HEK293 (cell line): Measurements from ENCODE around the gene ZNF772.
A peak's percentile ranks its signal among the peaks of the same experiment; 100 is the strongest.
"Not testable (repeated sequence)": the region's sequence is repeated elsewhere in the genome, so short reads cannot be mapped to it uniquely, and the experiment has no call there.

ENCODE experiments used
- CTCF ChIA-PET: fragments of 350-600 bp; formaldehyde crosslinking; extraction: SDS; loops from one replicate; lab custom pipeline; 2021; ENCODE audit warnings: antibody characterized with exemption; lab: Yijun Ruan, JAX
- POLR2A ChIA-PET: fragments of 300-600 bp; formaldehyde crosslinking; extraction: SDS; loops from one replicate; lab custom pipeline; 2020; ENCODE audit warnings: antibody characterized with exemption, inconsistent platforms; lab: Yijun Ruan, JAX
- H3K27ac ChIP-seq: fragments of 200-500 bp; sonication (Bioruptor generic); 2 replicates; pipeline ENCODE4 v1.5.1; 2014; ENCODE audit warnings: low read depth, low read length, control low read depth, inconsistent platforms; ENCODE audit errors: extremely low read depth
- H3K36me3 ChIP-seq, 2 experiments: fragments of 200-500 bp in 1 of 2; sonication (Bioruptor generic) in 1 of 2; 1 replicate in 1 of 2; 2 replicates in 1 of 2; pipeline ENCODE4 v1.5.1; 2014 to 2017; ENCODE audit warnings: inconsistent platforms in 2 of 2, low read length in 2 of 2; ENCODE audit not compliant: control insufficient read depth in 2 of 2, insufficient read depth in 1 of 2
- H3K4me1 ChIP-seq: fragments of 200-500 bp; sonication (Bioruptor generic); 2 replicates; pipeline ENCODE4 v1.5.1; 2014; ENCODE audit warnings: mild to moderate bottlenecking, low read length, inconsistent platforms; ENCODE audit not compliant: control insufficient read depth, insufficient read depth
- H3K4me3 ChIP-seq: 2 replicates; pipeline ENCODE4 v1.5.1; 2011; ENCODE audit warnings: low read depth, mild to moderate bottlenecking, control low read depth, low read length, moderate library complexity
- H3K9me3 ChIP-seq: fragments of 200-500 bp; sonication (Bioruptor generic); 2 replicates; pipeline ENCODE4 v1.5.1; 2014; ENCODE audit warnings: low read depth, low read length, inconsistent platforms; ENCODE audit not compliant: control insufficient read depth, insufficient read depth
- KLF16 ChIP-seq: fragments of 450-650 bp; formaldehyde crosslinking; IDR thresholded peaks from 2 replicates; pipeline ENCODE4 v1.5.1; 2017; ENCODE audit warnings: missing biosample characterization, missing genetic modification characterization
- KLF8 ChIP-seq: fragments of 450-650 bp; formaldehyde crosslinking; IDR thresholded peaks from 2 replicates; pipeline ENCODE4 v1.5.1; 2016; ENCODE audit warnings: missing biosample characterization, missing genetic modification characterization
- PBX3 ChIP-seq: sonication (generic); formaldehyde crosslinking; IDR thresholded peaks from 2 replicates; pipeline ENCODE4 v1.8.1; 2022; ENCODE audit warnings: mild to moderate bottlenecking, moderate library complexity, missing genetic modification reagents
- PRDM10 ChIP-seq: fragments of 450-650 bp; formaldehyde crosslinking; IDR thresholded peaks from 2 replicates; pipeline ENCODE4 v1.5.1; 2016; ENCODE audit warnings: missing biosample characterization, missing genetic modification characterization
- SP2 ChIP-seq: fragments of 450-650 bp; formaldehyde crosslinking; IDR thresholded peaks from 2 replicates; pipeline ENCODE4 v1.5.1; 2016; ENCODE audit warnings: missing biosample characterization, missing genetic modification characterization
- SP3 ChIP-seq: fragments of 450-650 bp; formaldehyde crosslinking; IDR thresholded peaks from 2 replicates; pipeline ENCODE4 v1.5.1; 2016; ENCODE audit warnings: missing biosample characterization, missing genetic modification characterization
- YY2 ChIP-seq: fragments of 450-650 bp; formaldehyde crosslinking; IDR thresholded peaks from 2 replicates; pipeline ENCODE4 v1.5.1; 2016; ENCODE audit warnings: missing biosample characterization, missing genetic modification characterization
- ZBTB11 ChIP-seq: fragments of 450-650 bp; formaldehyde crosslinking; conservative IDR thresholded peaks from 2 replicates; pipeline ENCODE4 v1.5.1; 2016; ENCODE audit warnings: low read depth, missing biosample characterization, missing genetic modification characterization
- ZBTB17 ChIP-seq: fragments of 450-650 bp; formaldehyde crosslinking; IDR thresholded peaks from 2 replicates; pipeline ENCODE4 v1.5.1; 2016; ENCODE audit warnings: missing biosample characterization, missing genetic modification characterization
- ZBTB20 ChIP-seq: fragments of 450-650 bp; formaldehyde crosslinking; IDR thresholded peaks from 2 replicates; pipeline ENCODE4 v1.5.1; 2016; ENCODE audit warnings: missing biosample characterization, missing genetic modification characterization
- ZBTB26 ChIP-seq: fragments of 450-650 bp; formaldehyde crosslinking; optimal IDR thresholded peaks from 2 replicates; pipeline ENCODE3; 2016; ENCODE audit warnings: missing biosample characterization, mild to moderate bottlenecking, missing genetic modification characterization
- ZNF274 ChIP-seq, 2 experiments: fragments of 200-500 bp in 1 of 2; fragments of 450-650 bp in 1 of 2; sonication (Bioruptor generic) in 1 of 2; formaldehyde crosslinking in 1 of 2; IDR thresholded peaks; 2 replicates each; pipeline versions ENCODE4 v1.5.1 to v1.6.1; 2014 to 2016; ENCODE audit warnings: borderline replicate concordance in 1 of 2, inconsistent platforms in 1 of 2, low read length in 1 of 2, missing biosample characterization in 1 of 2, missing genetic modification characterization in 1 of 2
- ZNF518A ChIP-seq: fragments of 450-650 bp; formaldehyde crosslinking; conservative IDR thresholded peaks from 2 replicates; pipeline ENCODE4 v1.5.1; 2016; ENCODE audit warnings: low read depth, missing biosample characterization, missing genetic modification characterization
- ZNF561 ChIP-seq: fragments of 450-650 bp; IDR thresholded peaks from 2 replicates; pipeline ENCODE4 v1.5.1; 2018; ENCODE audit warnings: missing biosample characterization, missing genetic modification characterization, borderline replicate concordance
- ZNF660 ChIP-seq: fragments of 450-650 bp; IDR thresholded peaks from 2 replicates; pipeline ENCODE4 v1.5.1; 2018; ENCODE audit warnings: missing biosample characterization, mild to moderate bottlenecking, missing genetic modification characterization
- ZNF692 ChIP-seq: fragments of 450-650 bp; formaldehyde crosslinking; IDR thresholded peaks from 2 replicates; pipeline ENCODE4 v1.5.1; 2016; ENCODE audit warnings: missing biosample characterization, missing genetic modification characterization
- ZNF76 ChIP-seq: fragments of 450-650 bp; formaldehyde crosslinking; IDR thresholded peaks from 2 replicates; pipeline ENCODE4; 2016; ENCODE audit warnings: low read depth, missing biosample characterization, missing genetic modification characterization, borderline replicate concordance
- ZXDB ChIP-seq: fragments of 450-650 bp; formaldehyde crosslinking; IDR thresholded peaks from 2 replicates; pipeline ENCODE4 v1.5.1; 2016; ENCODE audit warnings: missing biosample characterization, missing genetic modification characterization

The ZNF772 gene

GRCh38 chr19:57499680-57500395 lies 22.5 kb upstream of the ZNF772 start, which contains the start of gene ZNF773:
TSS of gene ZNF773 (plus strand) at chr19:57499938. CDS start at chr19:57500081, 143 bp downstream.
- Histone ChIP-seq H3K36me3 (peaks cover 25 to 36% of the 10 kb centered on the region in 2 experiments; a peak in 2 of 3 replicates), H3K27ac (peak within 1 kb of the TSS; percentile 85), H3K4me3 (peak within 1 kb of the TSS; percentile 87)
- H3K9me3 ChIP-seq; H3K4me1 ChIP-seq; CTCF ChIA-PET; TF ChIP-seq ZNF274 (IDR thresholded peaks at IDR 0.05; ENCODE audit: low read length): not testable (repeated sequence)
- POLR2A ChIA-PET: interaction anchor here (0.5 to 1.1 kb wide), 11 partner anchors 8 to 405 kb away, joined by 3 to 10 read pairs (median 5); partner anchors contain the start of genes ZNF416, ZNF419, ZNF549 and ZNF772
- TF ChIP-seq ZNF518A (tag by site-specific recombination) (peak; percentile 78), ZNF76 (tag by site-specific recombination) (peak; percentile 90), KLF16 (tag by site-specific recombination) (peak; percentile 38; the same call in 1 of the 2 replicates), KLF8 (tag by site-specific recombination) (peak; percentile 22; the same call in 1 of the 2 replicates), ZXDB (tag by site-specific recombination) (0 out of 2 replicates have a peak, but pooled peaks have one; percentile 49), SP3 (peak; percentile 68), ZNF660 (tag by site-specific recombination) (peak; percentile 68; the same call in 1 of the 2 replicates), YY2 (tag by site-specific recombination) (peak; percentile 57; the same call in 1 of the 2 replicates), ZBTB11 (peak; percentile 95), ZNF692 (tag by site-specific recombination) (0 out of 2 replicates have a peak, but pooled peaks have one; percentile 52), SP2 (tag by site-specific recombination) (peak; percentile 89), PRDM10 (tag by site-specific recombination) (peak; percentile 77), ZBTB26 (tag by site-specific recombination) (peak; percentile 71), ZBTB20 (peak; percentile 48; the same call in 1 of the 2 replicates), ZBTB17 (tag by site-specific recombination) (peak; percentile 92), ZNF561 (peak; percentile 72; the same call in 1 of the 2 replicates), ZNF274 (tag by site-specific recombination; IDR thresholded peaks at IDR 0.05; ENCODE audit: borderline replicate concordance) (peak; percentile 60; the same call in 1 of the 2 replicates), PBX3 (CRISPR knock-in tag) (peak; percentile 86; the same call in 1 of the 2 replicates)
